HG03280 (cell line): ENCODE data around the gene FBXW8.

ENCODE experiments used
- ATAC-seq: cut with Tn5 transposase; IDR thresholded peaks from one replicate; pipeline ENCODE4 v1.9.1; 2021; ENCODE audit warnings: mild to moderate bottlenecking, moderate library complexity; ENCODE audit not compliant: unreplicated experiment

The FBXW8 gene

DNA sequence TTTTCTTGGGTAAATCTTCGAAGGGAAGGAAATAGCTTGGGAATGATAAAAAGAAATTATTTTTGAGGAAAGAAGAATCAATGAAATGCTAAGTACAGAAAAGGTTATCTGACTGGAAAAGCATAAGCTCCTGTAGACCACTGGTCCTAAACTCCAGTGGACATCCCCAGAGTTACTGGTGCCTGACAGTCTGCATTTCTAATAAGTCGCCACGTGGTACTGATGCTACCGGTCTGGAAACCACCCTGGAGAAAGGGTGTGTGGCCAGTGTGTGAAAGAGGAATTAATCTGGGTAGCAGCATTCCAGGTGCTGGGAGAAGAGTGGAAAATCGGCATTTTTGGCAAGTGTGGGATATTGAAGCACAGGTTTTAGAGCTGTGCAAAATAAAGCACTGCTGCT is 73.3 kb downstream of the FBXW8 start:
- ATAC-seq = no peak

DNA sequence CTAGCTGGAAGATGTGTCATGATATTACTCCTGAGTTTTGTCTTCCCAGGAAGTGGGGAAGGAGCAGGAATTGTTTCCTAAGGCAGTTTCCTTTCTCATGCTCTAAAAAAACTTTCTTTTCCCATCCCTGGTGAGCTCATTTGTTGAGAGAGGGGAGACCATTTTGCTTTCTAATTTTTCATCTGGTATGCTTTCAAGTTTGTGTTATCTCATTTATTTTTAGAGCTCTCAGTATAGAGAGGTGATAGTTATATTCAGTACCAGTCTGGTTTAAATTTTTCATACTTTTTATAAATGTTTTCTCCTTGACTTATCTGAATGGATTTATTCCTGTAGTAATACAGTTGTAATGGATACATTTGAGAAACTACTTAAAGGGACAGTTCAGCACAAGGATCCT is 79.6 kb downstream of the FBXW8 start:
- ATAC-seq = no peak

DNA sequence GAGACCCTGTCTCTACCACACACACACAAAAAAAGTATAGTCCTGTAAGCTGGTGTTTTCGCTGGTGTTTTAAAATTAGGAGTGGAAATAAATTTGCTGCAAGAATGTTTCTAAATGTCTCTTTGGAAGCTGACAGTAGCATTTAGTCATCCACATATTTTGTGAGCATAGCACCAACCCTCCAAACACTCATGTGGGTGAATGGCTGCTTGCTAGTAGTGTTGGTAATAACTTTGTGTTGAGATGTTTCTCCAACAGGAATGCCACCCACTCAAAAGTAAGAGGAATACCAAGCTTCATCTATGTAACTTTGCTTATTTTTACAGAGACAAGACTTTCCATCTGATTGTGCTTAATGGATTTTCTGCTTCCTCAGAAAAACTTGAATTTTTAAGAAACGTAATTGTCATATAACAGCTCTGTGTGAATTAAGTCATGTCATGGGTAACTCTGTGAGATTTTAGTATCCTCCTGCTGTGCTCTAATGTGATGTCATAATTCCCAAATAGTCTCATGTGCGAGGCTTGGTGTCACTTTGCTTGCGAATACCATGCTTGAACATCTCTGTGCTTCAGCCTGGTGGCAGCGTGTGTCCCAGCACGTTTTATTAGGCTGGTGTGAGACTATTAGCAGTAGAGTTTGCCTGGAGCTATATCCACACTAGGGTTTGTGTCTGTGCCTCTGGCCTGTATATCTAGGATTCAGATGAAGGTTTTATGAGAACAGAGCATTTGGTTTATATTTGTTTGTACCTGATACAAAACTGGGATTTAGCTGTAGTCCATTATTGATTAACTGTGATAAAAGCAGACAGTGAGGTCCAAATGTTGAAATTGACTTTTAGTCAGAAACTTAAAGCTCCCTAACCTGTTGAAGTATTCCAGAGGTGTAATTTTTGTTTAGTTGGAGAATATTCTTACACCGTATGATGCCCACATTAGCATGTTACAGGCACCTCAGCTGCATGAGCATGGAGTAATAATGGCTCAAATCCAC is 80.5 kb downstream of the FBXW8 start:
- no peak for ATAC-seq

DNA sequence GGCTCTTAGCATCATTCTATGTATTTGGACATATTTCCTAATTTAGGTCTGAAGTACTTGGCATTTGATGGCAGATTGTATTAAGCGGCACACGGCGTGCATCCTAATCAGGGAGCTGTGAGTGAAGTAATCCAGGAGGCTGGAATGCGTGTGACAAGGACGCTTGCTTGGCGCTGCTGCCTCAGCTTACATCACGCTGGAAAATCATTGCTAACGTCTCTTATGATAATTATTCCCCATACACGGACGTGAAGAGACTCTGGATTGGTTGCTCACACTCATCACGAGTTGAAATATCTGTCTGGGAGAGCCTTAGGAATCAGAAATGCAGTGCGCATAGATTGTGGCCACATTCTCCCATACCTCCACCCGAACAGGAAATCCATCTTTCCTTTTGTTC is 85.3 kb downstream of the FBXW8 start:
- no peak for ATAC-seq

DNA sequence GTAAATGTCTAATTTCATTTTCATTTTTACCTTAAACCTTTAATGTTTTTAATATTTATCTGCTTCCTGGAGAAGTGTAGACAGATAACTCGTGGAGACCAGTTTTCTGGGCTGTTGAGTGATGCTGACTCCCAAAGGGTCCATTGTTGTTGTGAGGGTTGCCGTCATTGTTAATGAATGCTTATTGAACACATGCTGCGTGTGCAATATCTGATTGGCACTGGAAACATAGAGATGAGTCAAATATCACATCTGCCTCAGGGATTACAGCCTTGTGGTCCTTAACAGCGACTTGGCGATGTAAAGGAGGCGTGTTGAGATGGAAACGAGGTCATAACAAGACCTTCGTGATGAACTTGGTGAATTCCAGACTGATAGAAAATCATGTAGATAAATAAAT is 85.9 kb downstream of the FBXW8 start:
- ATAC-seq = no peak

DNA sequence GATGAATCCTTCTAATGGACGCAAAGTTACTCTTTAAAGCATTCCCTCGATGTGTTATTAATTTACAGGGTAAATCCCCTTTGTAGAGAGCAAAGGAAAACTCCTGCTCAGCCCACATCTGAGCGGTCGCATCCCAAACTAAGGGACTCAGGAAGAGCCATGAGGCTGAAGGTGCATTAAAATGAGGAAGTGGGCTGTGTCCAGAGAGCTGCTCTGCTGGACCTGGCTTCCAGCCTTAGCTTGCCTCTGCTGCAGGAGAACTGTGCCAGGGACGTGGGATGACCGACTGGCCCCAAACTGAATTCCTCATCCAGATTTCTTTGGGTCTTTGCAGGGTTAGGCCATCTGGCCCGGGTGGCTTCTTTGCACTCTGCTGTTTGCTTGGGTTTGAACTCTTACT is 88.3 kb downstream of the FBXW8 start:
- no peak for ATAC-seq

DNA sequence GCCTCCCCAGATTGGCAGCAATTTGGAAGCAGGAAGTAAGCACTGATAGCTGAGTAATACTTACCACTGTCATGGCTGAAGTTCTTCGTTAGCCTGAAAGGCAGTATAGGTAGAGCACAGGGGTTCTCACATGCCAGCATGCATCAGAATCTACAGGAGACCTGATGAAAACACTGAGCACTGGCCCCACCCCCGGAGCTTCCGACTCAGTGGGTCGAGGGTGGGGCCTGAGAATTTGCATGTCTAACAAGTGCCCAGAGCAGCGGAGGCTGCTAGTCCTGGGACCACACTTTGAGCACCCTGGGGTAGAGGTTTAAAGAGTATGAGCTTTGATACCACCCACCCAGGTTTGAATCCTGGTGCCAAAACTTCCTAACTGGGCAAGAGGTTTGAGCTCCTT is 89.6 kb downstream of the FBXW8 start:
- no peak for ATAC-seq

DNA sequence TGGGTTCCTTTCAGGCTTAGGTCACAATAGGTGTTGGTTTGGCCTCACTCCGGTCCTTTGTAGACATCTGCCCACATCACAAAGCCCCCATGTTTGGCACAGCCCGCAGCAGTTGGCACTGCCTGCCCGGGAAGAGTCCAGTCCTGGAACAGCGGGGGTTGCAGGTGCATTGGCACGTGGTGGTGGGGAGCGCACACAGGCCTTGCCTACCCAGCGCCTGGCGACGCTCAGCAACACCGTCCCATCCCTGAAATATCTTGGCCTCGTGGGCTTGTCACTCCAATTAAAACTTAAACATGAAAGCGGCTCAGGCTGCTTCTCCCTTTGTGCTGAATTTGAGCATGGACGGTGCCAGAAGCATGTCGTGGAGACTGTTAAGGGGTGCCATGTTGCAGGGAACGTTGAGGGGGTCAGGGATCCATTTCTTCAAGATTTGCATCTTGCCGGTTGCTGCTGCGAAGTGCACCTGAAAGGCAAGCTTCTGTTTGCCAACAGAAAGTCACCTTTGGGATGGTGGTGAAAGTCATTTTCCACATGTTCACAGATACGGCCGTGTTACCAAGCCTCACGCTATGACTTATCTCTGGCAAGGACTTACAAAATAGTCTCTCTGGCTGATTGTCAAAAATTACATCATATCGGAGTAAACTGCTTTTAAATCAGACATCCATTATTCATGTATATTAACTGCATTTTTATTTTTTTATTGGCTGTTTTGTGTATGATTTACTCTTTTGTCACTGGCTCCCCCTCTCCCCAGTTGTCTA is 91.5 kb downstream of the FBXW8 start:
- ATAC-seq = no peak

DNA sequence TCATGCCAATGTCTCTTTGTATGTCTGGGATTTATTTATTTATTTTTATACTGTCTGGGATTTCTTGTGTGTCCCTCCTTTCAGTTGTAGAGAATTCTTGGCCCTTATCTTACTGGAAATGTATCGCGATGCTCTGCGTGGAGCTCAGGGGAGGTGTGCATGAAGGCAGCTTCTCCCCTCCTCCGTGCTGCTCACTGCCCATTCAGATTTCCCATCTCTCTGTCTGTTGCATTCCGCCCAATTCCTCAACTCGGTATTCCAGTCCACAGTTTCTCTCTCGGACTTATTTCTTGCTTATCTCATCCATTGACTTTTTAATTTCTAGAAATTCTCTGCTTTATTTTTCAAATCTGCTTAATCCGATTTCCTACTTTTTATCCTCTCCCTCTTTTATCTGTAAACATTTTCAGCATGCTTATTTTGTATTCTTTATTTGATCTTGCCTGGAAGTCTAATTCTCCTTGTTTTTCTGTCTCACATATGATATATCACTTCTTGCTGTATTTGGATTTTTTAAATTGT is 93.2 kb downstream of the FBXW8 start:
- ATAC-seq = no peak

DNA sequence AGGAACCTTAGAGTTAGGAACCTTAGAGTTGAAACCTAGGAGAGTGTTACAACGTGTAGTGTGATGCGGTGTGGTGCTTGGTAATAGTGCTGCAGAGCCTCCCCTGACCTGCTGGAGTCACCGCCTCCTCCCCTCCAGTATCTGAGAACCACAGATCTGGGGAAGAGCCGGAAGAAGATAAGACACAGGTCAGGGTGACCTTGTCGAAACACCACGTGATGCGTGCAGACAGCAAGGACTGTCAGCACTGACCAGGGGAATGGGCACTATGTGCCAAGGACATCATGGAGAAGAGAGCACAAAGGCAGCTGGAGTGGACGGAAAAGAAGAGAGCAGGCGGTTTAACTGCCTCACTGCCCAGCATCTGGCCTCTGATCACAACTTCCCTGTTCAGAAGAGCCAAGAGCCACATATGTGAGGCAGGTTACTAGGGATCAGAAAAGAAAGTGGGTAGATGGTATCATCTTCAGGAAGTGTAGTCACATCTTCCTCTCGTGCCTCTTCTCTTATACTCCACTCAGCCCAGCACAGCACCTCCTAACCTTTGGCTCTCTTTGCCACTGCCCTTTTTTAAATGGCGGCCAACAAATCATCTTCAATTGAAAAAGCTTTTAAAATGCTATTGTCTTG is 94.8 kb downstream of the FBXW8 start:
- ATAC-seq = no peak

DNA sequence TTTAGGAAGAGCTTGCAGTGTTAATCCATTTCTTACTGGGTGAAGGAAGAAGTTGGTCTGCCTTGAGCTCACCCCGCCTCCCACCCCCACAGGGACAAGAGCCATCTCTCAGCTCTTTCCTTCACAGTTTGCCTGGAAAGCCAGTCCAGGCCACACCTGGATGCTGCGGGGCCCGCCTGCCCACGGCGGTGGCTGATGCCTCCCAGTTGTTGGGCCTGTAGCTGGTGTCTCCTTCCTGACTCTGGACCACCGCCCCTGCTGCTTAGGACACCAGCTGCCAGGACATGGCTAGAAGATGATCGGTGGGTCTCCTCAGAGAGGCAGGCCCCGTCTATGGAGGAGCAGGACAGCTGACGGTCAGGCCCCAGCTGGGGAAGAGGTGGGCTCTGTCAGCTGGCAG is 95.6 kb downstream of the FBXW8 start:
- ATAC-seq = no peak

DNA sequence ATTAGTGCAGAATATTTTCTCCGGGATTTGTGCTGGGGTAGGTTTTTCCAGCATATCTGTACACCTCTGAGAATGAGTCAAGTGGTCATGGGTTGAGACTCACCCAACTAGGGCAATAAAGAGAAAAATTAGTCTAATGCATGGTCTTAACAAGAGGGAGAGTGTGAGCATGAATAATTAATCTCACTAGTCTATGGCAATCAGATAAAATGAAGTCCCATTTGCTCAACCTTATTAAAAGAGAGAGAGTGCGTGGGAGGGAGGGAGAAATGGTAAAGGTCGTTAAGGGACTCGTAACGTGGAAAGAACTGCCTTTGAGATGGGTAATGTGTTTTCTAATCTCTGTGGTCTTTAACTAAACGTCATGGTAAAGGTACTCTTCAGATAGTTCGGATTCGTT is 96.8 kb downstream of the FBXW8 start:
- ATAC-seq = no peak

DNA sequence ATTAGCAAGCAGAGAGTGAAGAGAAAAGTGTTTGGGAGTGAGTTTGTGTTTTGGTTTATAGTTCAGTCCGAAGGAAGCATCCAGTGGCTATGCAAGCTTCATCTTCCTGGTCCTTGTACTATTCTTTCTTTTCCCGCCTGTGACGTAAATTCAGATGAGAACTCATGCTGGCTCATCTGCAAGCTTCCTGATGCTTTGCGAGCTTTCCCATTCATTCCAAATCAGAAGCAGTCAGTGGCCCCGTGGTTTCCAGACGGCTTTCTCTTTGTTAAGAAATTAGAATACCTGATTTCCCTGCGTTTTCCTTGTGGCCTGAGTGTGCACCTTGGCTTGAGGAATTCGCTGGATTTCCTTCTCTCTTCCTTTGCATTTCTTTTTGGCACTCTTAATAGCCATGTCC is 99.0 kb downstream of the FBXW8 start:
- ATAC-seq = no peak

DNA sequence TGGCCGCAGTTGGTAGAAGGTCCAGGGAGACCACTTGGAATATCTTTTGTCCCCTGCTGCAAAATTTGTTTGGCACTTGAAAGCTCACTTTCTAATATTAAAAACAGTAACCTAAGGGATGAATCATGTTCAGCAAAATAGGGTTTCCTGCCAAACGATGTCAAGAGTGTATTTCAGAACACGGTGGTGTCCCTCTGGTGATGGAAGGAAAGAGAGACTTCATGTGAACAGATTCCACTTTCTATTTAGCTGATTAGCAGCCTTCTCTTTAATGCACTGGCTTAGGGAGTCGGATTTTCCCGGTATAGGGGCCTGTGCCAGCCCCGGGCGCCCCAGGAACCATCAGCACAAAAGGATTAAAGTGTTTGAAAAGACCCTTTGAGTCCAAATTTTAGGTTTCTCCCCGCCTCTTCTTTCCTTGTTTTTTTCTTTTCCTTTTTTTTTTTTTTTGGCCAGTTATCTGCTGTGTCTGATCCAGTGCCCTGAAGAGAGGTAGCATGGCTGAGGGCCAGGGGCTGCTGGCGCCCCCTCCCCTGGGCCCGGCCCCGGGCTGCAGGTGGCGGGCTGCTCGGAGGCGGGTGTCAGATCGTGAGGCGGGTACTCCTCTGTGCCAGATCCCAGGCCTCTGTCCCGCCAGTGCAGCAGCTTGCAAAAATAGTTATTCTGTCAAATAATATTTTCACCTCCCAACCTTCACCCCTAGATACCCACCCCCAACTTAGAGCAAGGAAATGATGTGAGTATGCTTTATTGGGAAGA is 100.1 kb downstream of the FBXW8 start:
- ATAC-seq = no peak

DNA sequence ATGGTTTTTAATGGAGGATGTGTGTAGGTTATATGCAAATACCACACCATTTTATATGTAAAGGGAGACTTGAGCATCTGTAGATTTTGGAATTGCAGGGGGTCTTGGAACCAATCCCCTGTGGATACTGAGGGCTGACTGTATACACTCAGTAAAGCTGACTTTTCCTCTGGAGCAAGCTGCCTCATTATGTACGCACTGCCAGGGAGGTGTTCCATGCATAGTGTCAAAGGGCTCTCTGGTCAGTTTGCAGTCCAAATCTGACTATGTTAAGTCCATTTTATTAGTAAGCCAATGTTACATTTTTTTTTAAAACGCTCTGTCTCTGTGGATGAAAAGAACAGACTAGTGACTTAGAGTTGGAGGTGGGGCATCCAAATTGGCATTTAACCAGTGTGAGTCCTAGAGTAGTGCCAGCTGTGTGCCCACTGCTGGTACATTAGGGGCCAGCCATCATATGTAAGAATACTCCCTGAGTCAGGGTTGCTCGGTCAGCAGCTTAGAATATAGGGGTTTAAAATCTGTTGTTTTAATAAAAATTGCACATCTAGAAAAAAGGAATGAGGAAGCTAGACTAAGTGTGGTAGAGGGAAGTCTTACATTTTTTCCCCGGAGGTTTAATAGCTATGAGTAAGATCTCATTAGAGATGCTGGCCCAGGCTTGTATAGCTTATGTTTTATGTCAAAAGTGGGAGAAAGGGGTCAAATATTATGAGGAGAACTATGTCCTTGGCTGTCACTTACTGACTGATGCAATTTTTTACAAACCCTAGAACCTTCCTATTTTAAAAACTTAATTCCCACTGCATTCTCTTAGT is 101.4 kb downstream of the FBXW8 start:
- no peak for ATAC-seq

DNA sequence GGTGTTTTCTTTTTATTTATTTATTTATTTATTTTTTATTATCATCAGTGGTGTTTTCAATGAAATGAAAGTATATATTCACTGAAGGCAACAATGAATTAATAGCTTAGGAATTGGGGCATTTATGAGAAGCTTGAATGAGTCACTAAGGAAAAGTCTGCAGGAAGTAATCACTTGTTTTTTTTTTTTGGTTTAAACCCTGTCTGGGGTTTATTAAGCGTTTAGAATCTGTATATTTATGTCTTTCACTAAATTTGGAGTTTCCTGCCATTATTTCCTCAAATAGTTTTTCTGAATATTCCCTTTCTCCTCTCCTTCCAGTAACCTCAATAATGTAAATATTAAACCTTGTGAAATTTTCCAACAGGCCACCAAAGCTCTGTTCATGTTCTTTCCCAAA is 103.0 kb downstream of the FBXW8 start:
- no peak for ATAC-seq

DNA sequence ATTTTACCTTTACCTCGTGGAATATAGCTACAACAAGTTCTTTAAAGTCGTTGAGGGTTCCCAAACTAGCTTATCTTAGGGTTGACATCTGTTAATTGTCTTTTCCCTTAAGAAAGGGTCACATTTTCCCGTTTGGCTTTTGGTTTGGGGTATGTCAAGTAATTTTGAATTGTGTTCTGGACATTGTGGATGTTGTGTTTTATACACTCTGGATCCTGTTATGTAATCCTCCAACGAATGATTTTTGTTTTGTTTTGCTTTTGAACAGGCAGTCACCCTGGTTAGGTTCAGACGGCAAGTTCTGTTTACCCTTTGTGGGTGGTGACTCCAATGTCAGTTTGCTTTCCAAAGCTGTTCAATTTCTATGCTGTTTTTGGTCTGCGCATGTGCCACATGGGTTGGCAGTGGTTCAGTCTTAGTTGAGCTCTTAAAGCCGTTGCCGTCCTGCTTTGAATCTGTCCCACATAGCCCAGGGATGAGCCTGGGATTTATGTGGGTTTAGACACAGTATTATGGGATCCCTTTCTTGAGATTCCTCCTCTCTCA is 103.7 kb downstream of the FBXW8 start:
- ATAC-seq = no peak

DNA sequence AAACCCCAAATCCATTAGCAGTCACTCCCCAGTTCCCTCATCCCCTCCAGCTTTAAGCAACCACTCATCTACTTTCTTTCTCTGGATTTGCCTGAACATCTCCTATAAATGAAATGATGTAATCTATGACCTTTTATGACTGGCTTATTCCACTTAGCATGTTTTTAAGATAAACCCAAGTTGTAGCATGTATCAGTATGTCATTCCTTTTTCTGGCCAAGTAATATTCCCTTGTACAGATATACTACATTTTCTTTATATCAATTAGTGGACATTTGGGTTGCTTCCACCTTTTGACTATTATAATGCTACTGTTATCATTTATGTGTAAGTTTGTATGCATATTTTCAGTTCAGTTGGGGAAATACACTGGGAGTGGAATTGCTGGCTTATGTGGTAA is 105.1 kb downstream of the FBXW8 start:
- ATAC-seq = no peak

DNA sequence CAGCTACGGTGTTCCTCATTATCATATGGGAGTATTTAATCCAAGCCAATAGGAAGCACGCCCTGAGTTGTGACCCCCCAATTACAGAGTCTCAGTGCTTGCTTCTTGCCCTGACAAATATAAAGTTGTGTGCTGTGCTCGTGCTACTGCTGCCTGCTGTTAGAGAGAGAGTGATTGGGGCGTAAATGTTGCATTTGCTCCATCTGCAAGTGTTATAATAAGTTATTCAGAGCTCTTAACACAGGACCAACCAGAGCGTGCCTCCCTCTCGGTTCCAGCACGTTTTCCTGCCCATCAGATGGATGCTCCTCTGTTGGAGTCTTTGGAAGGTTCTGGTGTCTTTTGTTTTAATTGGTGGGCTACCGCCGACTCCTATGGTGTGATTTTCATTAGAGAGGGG is 107.1 kb downstream of the FBXW8 start:
- no peak for ATAC-seq

DNA sequence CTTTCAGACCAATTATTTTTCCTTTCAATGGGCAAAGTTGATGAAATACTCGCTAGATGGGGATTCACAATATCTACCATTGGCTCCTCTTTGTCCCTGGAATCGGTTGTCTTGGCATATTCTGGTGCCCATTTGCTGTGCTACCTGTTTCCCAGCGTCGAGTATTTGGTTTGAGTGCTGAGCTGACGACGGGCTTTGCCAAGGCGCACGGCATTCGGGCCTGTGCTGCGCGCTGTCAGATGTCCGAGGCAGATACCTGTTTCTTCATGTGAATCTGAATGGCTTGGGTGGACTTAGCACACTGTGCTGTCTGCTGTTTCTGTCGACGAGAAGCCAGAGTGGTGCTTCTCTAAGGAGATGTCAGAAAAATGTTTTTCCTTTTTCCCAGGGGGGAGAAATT is 107.5 kb downstream of the FBXW8 start:
- no peak for ATAC-seq
